Measurements from ENCODE around the gene BUB3.

DNA sequence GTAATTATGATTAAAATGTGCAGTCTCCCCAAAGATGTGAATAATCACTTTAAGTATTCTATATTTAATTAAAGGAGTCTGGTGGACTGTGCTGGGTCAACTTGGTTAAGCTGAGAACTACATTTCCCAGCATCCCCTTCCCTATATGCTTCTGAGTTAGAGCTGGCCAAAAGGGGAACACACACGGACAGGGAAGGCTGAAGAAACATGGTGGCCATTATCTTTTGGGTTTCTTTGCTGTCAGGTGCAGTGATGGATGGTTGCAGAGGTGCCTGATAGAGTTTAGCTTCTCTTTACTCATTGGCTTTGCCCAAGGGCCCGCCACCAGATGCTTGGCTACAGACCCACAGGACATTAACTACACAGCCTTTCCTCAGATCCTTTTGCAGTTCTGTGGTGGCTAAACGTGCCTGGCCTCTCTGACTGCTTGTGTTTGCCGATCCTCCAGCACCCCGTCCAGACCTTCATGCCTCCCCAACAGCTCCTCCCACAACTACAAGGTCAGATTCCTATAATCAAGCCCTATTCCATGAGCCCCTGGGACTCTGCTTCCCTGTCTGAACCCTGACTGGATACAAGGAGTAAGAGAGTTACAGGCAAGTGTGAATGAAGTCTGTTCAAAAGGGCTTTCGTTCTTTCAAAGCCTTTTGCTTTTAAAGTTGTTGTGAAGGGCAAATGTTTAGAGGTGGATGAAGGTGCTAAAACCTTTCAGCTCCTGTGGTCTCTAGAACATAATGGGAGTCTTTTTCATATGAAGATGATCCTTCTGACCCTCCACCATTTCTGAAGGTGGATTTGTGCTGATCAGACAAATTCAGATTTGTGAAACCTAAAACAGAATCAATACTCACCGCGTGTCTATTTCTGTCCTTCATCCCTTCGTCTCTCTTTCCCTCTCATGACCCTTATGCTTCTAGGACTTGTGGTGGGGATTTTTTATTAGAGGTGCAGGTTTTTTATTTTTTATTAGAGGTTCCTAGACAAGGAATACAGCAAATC lies 21.5 kb downstream of the BUB3 start:
- TF ChIP-seq CREB1 (CRISPR knock-in tag; IDR thresholded peaks at IDR 0.05; ENCODE audit: low read depth), result no peak
- TF ChIP-seq CTCF (conservative IDR thresholded peaks at IDR 0.05; ENCODE audit: low read depth in 2 of 2), result no peak
- no peak for TF ChIP-seq EZH2 (IDR thresholded peaks at IDR 0.05; ENCODE audit: low read depth, unreplicated experiment)
- TF ChIP-seq POLR2AphosphoS5 (IDR thresholded peaks at IDR 0.05; ENCODE audit: low read depth), result no peak
